Endodermal cell (in vitro differentiated cells): Measurements from ENCODE around the gene GID8. TPM values are rescaled to one million over a fixed set of nuclear protein-coding genes. Genes with fewer than 3 reads are reported as not detected.

Experiments
- DNase-seq: peaks from one replicate; pipeline ENCODE4 v3.0.0-alpha.2; 2017
- H3K27ac ChIP-seq: 2 replicates; pipeline ENCODE4 v1.5.1; 2013; ENCODE audit warnings: mild to moderate bottlenecking, low read depth, low read length, moderate library complexity
- H3K27me3 ChIP-seq: 2 replicates; pipeline ENCODE4 v1.6.1; 2013; ENCODE audit warnings: mild to moderate bottlenecking, low read length, moderate library complexity; ENCODE audit not compliant: insufficient read depth, control insufficient read depth, poor library complexity, severe bottlenecking
- H3K36me3 ChIP-seq: 2 replicates; pipeline ENCODE4 v1.7.0; 2013; ENCODE audit warnings: mild to moderate bottlenecking, low read length, moderate library complexity; ENCODE audit not compliant: control insufficient read depth, insufficient read depth
- H3K4me1 ChIP-seq: one replicate; pipeline ENCODE4 v1.7.0; 2013; ENCODE audit warnings: low read length; ENCODE audit not compliant: control insufficient read depth, insufficient read depth
- H3K4me3 ChIP-seq: 2 replicates; pipeline ENCODE4 v1.5.1; 2013; ENCODE audit warnings: mild to moderate bottlenecking, low read length, moderate library complexity
- H3K9ac ChIP-seq: 2 replicates; pipeline ENCODE4 v1.6.1; 2013; ENCODE audit warnings: mild to moderate bottlenecking, low read length, moderate library complexity; ENCODE audit not compliant: poor library complexity, severe bottlenecking; ENCODE audit errors: extremely low read depth
- H3K9me3 ChIP-seq: 2 replicates; pipeline ENCODE4 v1.6.1; 2013; ENCODE audit warnings: mild to moderate bottlenecking, low read length, moderate library complexity; ENCODE audit not compliant: control insufficient read depth
- H3K27ac Mint-ChIP-seq: 2 replicates; pipeline ENCODE4 v1.8.0; 2020; ENCODE audit warnings: mixed read lengths
- H3K27me3 Mint-ChIP-seq: 2 replicates; pipeline ENCODE4 v1.8.0; 2021; ENCODE audit warnings: mild to moderate bottlenecking, mixed read lengths; ENCODE audit not compliant: insufficient read depth
- H3K36me3 Mint-ChIP-seq: 2 replicates; pipeline ENCODE4 v1.8.0; 2020; ENCODE audit warnings: low read depth, mixed read lengths
- H3K4me1 Mint-ChIP-seq: 2 replicates; pipeline ENCODE4 v1.8.0; 2020; ENCODE audit warnings: mixed read lengths
- H3K4me3 Mint-ChIP-seq: 2 replicates; pipeline ENCODE4 v1.8.0; 2020; ENCODE audit warnings: mild to moderate bottlenecking, moderate library complexity, mixed read lengths
- H3K9me3 Mint-ChIP-seq: 2 replicates; pipeline ENCODE4 v1.8.0; 2020; ENCODE audit warnings: mild to moderate bottlenecking, mixed read lengths
- WGBS, 2 experiments: methylation state at CpG; one replicate each; pipeline versions ENCODE4 v1.1.5 to v1.1.7; 2013; ENCODE audit warnings: missing lambda C conversion rate in 2 of 2, mixed read lengths in 1 of 2; ENCODE audit not compliant: insufficient coverage in 1 of 2, insufficient read length in 1 of 2; 5-methylcytosine and 5-hydroxymethylcytosine counted together
- total RNA-seq, 2 donors: library from RNA; stranded (reverse); fragmentation: NEBNext Ultra II Directional in 1 of 2; extraction: Animal tissue kit (Norgen Biotek cat#: 25700) in 1 of 2; gene quantifications; 2 replicates in 1 of 2; 3 replicates in 1 of 2; pipeline ENCODE4 v1.2.1, GENCODE V29; 2021
- TF ChIP-seq, protein P1 (sequence below): fragments of 200-600 bp; sonication (generic); conservative IDR thresholded peaks from 2 replicates; pipeline ENCODE4 v1.5.0; 2021; ENCODE audit warnings: antibody characterized with exemption, mild to moderate bottlenecking

GID8 gene
- total RNA-seq, 2 donors from 2014 or later: 51.5 to 52.1 TPM

GRCh38 chr20:62962891-62963613, 25.1 kb downstream of the GID8 start:
- Mint-ChIP-seq H3K4me3 (no peak overlapping the region), H3K4me1 (no peaks in the 10 kb centered on the region), H3K27me3 (no peaks in the 10 kb centered on the region), H3K9me3 (no peaks in the 10 kb centered on the region), H3K36me3 (no peaks in the 10 kb centered on the region), H3K27ac (no peak overlapping the region)
- no peak overlapping the region for H3K27ac ChIP-seq
- no peaks in the 10 kb centered on the region for H3K9me3 ChIP-seq
- no peaks in the 10 kb centered on the region for H3K4me1 ChIP-seq
- no peaks in the 10 kb centered on the region for H3K27me3 ChIP-seq
- H3K9ac ChIP-seq: no peak overlapping the region
- H3K36me3 ChIP-seq: no peaks in the 10 kb centered on the region
- no peak for DNase-seq
- no peak overlapping the region for H3K4me3 ChIP-seq
- TF ChIP-seq, protein P1, sequence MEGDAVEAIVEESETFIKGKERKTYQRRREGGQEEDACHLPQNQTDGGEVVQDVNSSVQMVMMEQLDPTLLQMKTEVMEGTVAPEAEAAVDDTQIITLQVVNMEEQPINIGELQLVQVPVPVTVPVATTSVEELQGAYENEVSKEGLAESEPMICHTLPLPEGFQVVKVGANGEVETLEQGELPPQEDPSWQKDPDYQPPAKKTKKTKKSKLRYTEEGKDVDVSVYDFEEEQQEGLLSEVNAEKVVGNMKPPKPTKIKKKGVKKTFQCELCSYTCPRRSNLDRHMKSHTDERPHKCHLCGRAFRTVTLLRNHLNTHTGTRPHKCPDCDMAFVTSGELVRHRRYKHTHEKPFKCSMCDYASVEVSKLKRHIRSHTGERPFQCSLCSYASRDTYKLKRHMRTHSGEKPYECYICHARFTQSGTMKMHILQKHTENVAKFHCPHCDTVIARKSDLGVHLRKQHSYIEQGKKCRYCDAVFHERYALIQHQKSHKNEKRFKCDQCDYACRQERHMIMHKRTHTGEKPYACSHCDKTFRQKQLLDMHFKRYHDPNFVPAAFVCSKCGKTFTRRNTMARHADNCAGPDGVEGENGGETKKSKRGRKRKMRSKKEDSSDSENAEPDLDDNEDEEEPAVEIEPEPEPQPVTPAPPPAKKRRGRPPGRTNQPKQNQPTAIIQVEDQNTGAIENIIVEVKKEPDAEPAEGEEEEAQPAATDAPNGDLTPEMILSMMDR: no peak
- WGBS, 2 experiments: 87 to 90% methylated on average over 16 to 32 of the region's 32 CpGs

DNA sequence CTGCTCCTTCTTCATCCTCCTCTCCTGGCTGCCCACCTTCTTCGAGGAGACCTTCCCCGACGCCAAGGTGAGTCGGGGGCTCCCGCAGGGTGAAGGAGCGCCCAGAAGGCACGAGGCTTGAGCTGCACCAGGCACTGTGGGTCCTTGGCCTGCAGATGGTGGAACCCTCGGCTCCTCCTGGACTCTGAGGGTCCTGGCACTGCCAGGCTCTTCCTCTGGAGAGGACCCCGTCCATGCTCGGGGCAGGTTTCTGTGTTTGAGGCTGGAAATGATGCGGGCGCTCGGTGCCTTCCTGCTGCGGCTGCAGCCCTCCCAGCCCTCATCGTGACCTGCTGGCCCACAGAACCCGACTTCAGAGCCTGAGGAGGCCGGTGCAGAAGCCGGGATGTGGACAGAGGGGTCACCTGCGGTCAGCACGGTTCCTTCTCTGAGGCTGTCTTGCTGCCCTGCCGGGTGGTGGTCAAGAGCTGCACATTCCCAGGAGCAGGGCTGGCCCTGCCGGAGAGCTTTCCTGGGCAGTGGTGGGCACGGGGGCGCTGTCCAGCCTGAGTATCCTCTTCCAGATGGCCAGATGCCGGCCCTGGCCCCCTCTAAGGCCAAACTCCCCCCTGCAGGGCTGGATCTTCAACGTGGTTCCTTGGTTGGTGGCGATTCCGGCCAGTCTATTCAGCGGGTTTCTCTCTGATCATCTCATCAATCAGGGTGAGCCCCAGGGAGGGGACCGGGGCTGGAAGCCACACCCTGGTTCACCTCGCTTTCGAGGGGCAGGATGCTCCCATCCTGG, 25.9 kb downstream of the GID8 start:
- no peak overlapping the region for H3K4me3 Mint-ChIP-seq
- H3K36me3 ChIP-seq: no peaks in the 10 kb centered on the region
- H3K27ac ChIP-seq: no peak overlapping the region

DNA sequence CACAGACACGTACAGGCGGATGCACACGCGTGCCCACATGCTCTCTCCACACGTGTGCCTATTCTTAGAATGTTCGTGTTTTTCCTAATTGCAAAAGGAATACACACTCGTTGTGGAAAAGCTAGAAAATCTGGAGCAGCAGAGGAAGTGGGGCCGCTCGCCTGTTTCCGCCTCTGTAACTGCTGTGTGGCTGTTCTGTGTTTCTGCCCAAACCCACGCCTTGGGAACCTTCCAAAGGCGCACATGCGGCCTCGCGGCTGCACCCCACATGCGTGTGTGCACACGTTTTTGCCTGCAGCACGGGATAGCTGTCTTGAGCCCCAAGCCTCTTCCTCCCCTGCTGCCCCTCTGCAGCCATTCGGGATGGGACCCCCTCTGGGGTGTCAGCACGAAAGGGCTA, 26.8 kb downstream of the GID8 start:
- H3K9me3 ChIP-seq: no peaks in the 10 kb centered on the region
- no peaks in the 10 kb centered on the region for H3K27me3 Mint-ChIP-seq
- no peaks in the 10 kb centered on the region for H3K4me1 Mint-ChIP-seq
- no peaks in the 10 kb centered on the region for H3K36me3 Mint-ChIP-seq
- H3K27ac ChIP-seq: no peak overlapping the region
- DNase-seq: no peak
- H3K27ac Mint-ChIP-seq: no peak overlapping the region
- WGBS, 2 experiments: 89 to 90% methylated on average over 19 to 20 of the region's 20 CpGs
- no peaks in the 10 kb centered on the region for H3K36me3 ChIP-seq
- H3K4me3 ChIP-seq: no peak overlapping the region
- H3K9ac ChIP-seq: no peak overlapping the region
- H3K9me3 Mint-ChIP-seq: no peaks in the 10 kb centered on the region
- no peaks in the 10 kb centered on the region for H3K27me3 ChIP-seq
- TF ChIP-seq, protein P1: no peak
- H3K4me1 ChIP-seq: no peaks in the 10 kb centered on the region
- H3K4me3 Mint-ChIP-seq: no peak overlapping the region

More for the DNA sequence above, 25.9 kb downstream of the GID8 start:
- Histone ChIP-seq H3K4me3 (no peak overlapping the region), H3K27me3 (no peaks in the 10 kb centered on the region), H3K9ac (no peak overlapping the region), H3K9me3 (no peaks in the 10 kb centered on the region), H3K4me1 (no peaks in the 10 kb centered on the region)
- Mint-ChIP-seq H3K36me3 (no peaks in the 10 kb centered on the region), H3K27ac (no peak overlapping the region), H3K27me3 (no peaks in the 10 kb centered on the region), H3K4me1 (no peaks in the 10 kb centered on the region), H3K9me3 (no peaks in the 10 kb centered on the region)
- WGBS, 2 experiments: 93 to 95% methylated on average over 11 to 32 of the region's 32 CpGs
- no peak for DNase-seq
- TF ChIP-seq, protein P1: no peak
